SK-N-SH (cell line): ENCODE data around the gene KCNJ10. TPM values are rescaled to one million over a fixed set of nuclear protein-coding genes. Genes with fewer than 3 reads are reported as not detected.

Experiments used
- CTCF ChIA-PET: fragments of 300-600, 350-600 bp; formaldehyde crosslinking; extraction: SDS; loops from one replicate; lab custom pipeline; 2021; lab: Yijun Ruan, JAX
- POLR2A ChIA-PET: fragments of 350-600 bp; sonication (Branson Sonifier 250); formaldehyde crosslinking; extraction: SDS; loops from one replicate; lab custom pipeline; 2020; ENCODE audit warnings: antibody characterized with exemption, inconsistent platforms; lab: Yijun Ruan, JAX
- DNase-seq: peaks from one replicate; pipeline ENCODE4 v3.0.0; 2012
- H2AFZ ChIP-seq: fragments of 200-600 bp; sonication (generic); 2 replicates; pipeline ENCODE4 v1.8.1; 2016; ENCODE audit warnings: antibody characterized with exemption, mild to moderate bottlenecking, low read depth
- H3F3A ChIP-seq: fragments of 200-600 bp; sonication (generic); replicated peaks from 2 replicates; pipeline ENCODE3; 2016; ENCODE audit warnings: antibody characterized with exemption, mild to moderate bottlenecking; ENCODE audit not compliant: insufficient read depth
- H3K27ac ChIP-seq, 2 experiments: fragments of 200-500 bp in 1 of 2; fragments of 200-600 bp in 1 of 2; sonication (Bioruptor generic) in 1 of 2; sonication (generic), shearing (Covaris generic) in 1 of 2; 2 replicates each; pipeline versions ENCODE4 v1.5.1 to v1.6.1; 2014 to 2016; ENCODE audit warnings: low read depth in 2 of 2, inconsistent platforms in 1 of 2, low read length in 1 of 2, mild to moderate bottlenecking in 1 of 2, mixed read lengths in 1 of 2
- H3K27me3 ChIP-seq: fragments of 200-600 bp; sonication (generic), shearing (Covaris generic); 2 replicates; pipeline ENCODE4 v1.6.1; 2016; ENCODE audit warnings: mixed run types; ENCODE audit not compliant: insufficient read depth
- H3K36me3 ChIP-seq, 2 experiments: fragments of 200-500 bp in 1 of 2; fragments of 200-600 bp in 1 of 2; sonication (Bioruptor generic) in 1 of 2; sonication (generic) in 1 of 2; replicated peaks in 1 of 2; 2 replicates each; pipeline versions ENCODE3 to v1.5.1; 2014 to 2016; ENCODE audit warnings: low read length in 1 of 2, mild to moderate bottlenecking in 1 of 2; ENCODE audit not compliant: insufficient read depth in 2 of 2, control insufficient read depth in 1 of 2
- H3K4me1 ChIP-seq, 2 experiments: fragments of 200-500 bp in 1 of 2; fragments of 200-600 bp in 1 of 2; sonication (Bioruptor generic) in 1 of 2; sonication (generic), shearing (Covaris generic) in 1 of 2; 2 replicates each; pipeline versions ENCODE4 v1.5.1 to v1.6.1; 2014 to 2016; ENCODE audit warnings: low read depth in 1 of 2, low read length in 1 of 2, mixed run types in 1 of 2; ENCODE audit not compliant: insufficient read depth in 2 of 2, control insufficient read depth in 1 of 2
- H3K4me2 ChIP-seq: fragments of 200-600 bp; sonication (generic), shearing (Covaris generic); 2 replicates; pipeline ENCODE4 v1.6.1; 2017; ENCODE audit warnings: mixed run types
- H3K4me3 ChIP-seq, 2 experiments: fragments of 200-500 bp in 1 of 2; fragments of 200-600 bp in 1 of 2; sonication (Bioruptor generic) in 1 of 2; sonication (generic), shearing (Covaris generic) in 1 of 2; 2 replicates each; pipeline versions ENCODE4 v1.5.1 to v1.8.1; 2014 to 2016; ENCODE audit warnings: low read depth in 2 of 2, inconsistent platforms in 1 of 2, low read length in 1 of 2, mild to moderate bottlenecking in 1 of 2, mixed read lengths in 1 of 2, moderate library complexity in 1 of 2
- H3K79me2 ChIP-seq: fragments of 200-600 bp; sonication (generic); 2 replicates; pipeline ENCODE4 v1.8.1; 2017; ENCODE audit warnings: mild to moderate bottlenecking; ENCODE audit not compliant: insufficient read depth
- H3K9ac ChIP-seq: fragments of 200-600 bp; sonication (generic); 2 replicates; pipeline ENCODE4 v1.6.1; 2017; ENCODE audit warnings: mixed run types
- H3K9me2 ChIP-seq: fragments of 200-600 bp; sonication (generic); 2 replicates; pipeline ENCODE4 v1.6.1; 2017; ENCODE audit warnings: mixed run types
- H3K9me3 ChIP-seq: fragments of 200-600 bp; sonication (generic); 2 replicates; pipeline ENCODE4 v1.6.1; 2017; ENCODE audit warnings: mixed run types, mild to moderate bottlenecking, moderate library complexity
- H4K20me1 ChIP-seq: fragments of 200-600 bp; sonication (generic); 2 replicates; pipeline ENCODE4 v1.6.1; 2017; ENCODE audit warnings: mild to moderate bottlenecking, mixed run types; ENCODE audit not compliant: insufficient read depth
- CTCF ChIP-seq: fragments of 200-600 bp; sonication (generic); IDR thresholded peaks from 2 replicates; pipeline ENCODE4 v1.6.1; 2017; ENCODE audit warnings: antibody characterized with exemption, mild to moderate bottlenecking, moderate library complexity
- ELF1 ChIP-seq: IDR thresholded peaks from 2 replicates; pipeline ENCODE4 v1.4.0; 2012
- FOSL2 ChIP-seq: IDR thresholded peaks from 2 replicates; pipeline ENCODE4 v1.4.0; 2012; ENCODE audit warnings: low read depth, mild to moderate bottlenecking, moderate library complexity, borderline replicate concordance
- FOXJ3 ChIP-seq: sonication (generic); formaldehyde crosslinking; IDR thresholded peaks from 2 replicates; pipeline ENCODE4 v1.5.1; 2020; ENCODE audit warnings: mild to moderate bottlenecking, missing genetic modification reagents
- MXI1 ChIP-seq: IDR thresholded peaks from 2 replicates; pipeline ENCODE4 v1.6.1; 2012; ENCODE audit warnings: mild to moderate bottlenecking, low read depth, low read length, improper control_type of control experiment
- NRF1 ChIP-seq: IDR thresholded peaks from 2 replicates; pipeline ENCODE4 v1.6.1; 2012; ENCODE audit warnings: low read depth, mild to moderate bottlenecking, low read length
- PBX3 ChIP-seq: IDR thresholded peaks from 2 replicates; pipeline ENCODE4; 2012
- POLR2AphosphoS5 ChIP-seq: IDR thresholded peaks from 2 replicates; pipeline ENCODE4 v1.6.1; 2012; ENCODE audit warnings: low read depth, low read length
- RCOR1 ChIP-seq: fragments of 150-350 bp; IDR thresholded peaks from 2 replicates; pipeline ENCODE4 v1.6.1; 2017; ENCODE audit warnings: antibody characterized with exemption, low read length
- RFX5 ChIP-seq: IDR thresholded peaks from 2 replicates; pipeline ENCODE4 v1.6.1; 2012; ENCODE audit warnings: mild to moderate bottlenecking, improper control_type of control experiment, low read length
- RXRA ChIP-seq: IDR thresholded peaks from 2 replicates; pipeline ENCODE4 v1.4.0; 2012; ENCODE audit warnings: low read depth, mild to moderate bottlenecking, borderline replicate concordance
- SIN3A ChIP-seq: IDR thresholded peaks from 2 replicates; pipeline ENCODE4 v1.6.1; 2012; ENCODE audit warnings: low read depth, mild to moderate bottlenecking, low read length, moderate library complexity, borderline replicate concordance
- SMC3 ChIP-seq: IDR thresholded peaks from 2 replicates; pipeline ENCODE4 v1.6.1; 2012; ENCODE audit warnings: low read depth, low read length, improper control_type of control experiment
- TAF1 ChIP-seq: IDR thresholded peaks from 2 replicates; pipeline ENCODE4 v1.6.1; 2012; ENCODE audit warnings: low read depth, mild to moderate bottlenecking, low read length, moderate library complexity, borderline replicate concordance
- USF2 ChIP-seq: fragments of 150-350 bp; IDR thresholded peaks from 2 replicates; pipeline ENCODE4 v1.6.1; 2017; ENCODE audit warnings: antibody characterized with exemption, low read length, low read depth, borderline replicate concordance
- YY1 ChIP-seq: IDR thresholded peaks from 2 replicates; pipeline ENCODE4 v1.4.0; 2012; ENCODE audit warnings: low read depth, mild to moderate bottlenecking
- WGBS: methylation state at CpG from one replicate; pipeline ENCODE4 v1.1.6; 2017; ENCODE audit warnings: low lambda C conversion rate; 5-methylcytosine and 5-hydroxymethylcytosine counted together
- polyA plus RNA-seq, 3 experiments: library from polyadenylated mRNA; depleted of rRNA; stranded (reverse); fragments of >200 nt; gene quantifications; 2 replicates each; pipeline ENCODE4 v1.2.3, GENCODE V29; 2012
- TF ChIP-seq, protein P1 (sequence below): IDR thresholded peaks from 2 replicates; pipeline ENCODE4 v1.4.0; 2012; ENCODE audit warnings: low read depth
- TF ChIP-seq, protein P2 (sequence below): IDR thresholded peaks from 2 replicates; pipeline ENCODE4 v1.4.0; 2012; ENCODE audit warnings: low read depth, borderline replicate concordance

KCNJ10 gene
- polyA plus RNA-seq, 1 of the 3 experiments (the other 2 are of a cell fraction), result not detected

- TF ChIP-seq SMC3 (no peak), SIN3A (no peak), USF2 (no peak), PBX3 (no peak)
Measured at GRCh38 chr1:160116283-160117147, 46.6 kb upstream of the KCNJ10 start (continued).

DNA sequence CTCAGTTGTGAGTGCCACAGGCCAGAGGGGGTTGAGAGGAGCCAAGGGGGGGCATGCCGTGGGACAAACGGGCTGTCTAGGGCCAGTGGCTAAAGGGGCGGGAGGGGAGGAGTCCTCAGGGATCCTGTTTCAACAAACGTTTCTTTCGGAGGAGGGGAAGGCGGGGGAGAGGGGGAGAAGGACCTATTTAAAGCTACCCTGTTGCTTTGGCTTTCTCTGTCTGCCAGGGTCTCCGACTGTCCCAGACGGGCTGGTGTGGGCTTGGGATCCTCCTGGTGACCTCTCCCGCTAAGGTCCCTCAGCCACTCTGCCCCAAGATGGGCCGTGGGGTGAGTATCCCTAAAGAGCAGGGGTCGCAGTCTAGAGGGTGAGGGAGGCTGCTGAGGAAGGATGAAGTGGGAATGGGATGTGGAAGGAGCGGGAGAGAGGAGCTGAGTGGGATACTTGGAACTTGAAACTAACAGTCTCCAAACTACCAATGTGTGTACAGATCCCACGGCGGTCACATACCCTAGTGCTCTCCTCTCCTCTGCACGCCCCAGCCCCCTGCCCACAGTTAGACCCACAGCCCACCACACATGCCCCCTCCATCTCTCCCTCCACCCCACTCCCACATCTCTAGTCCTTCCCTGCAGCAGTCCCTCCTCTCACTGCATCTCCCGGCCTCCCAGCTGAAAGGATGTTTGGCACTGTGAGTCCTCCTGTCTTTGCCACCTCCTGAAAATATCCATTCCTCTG is 45.8 kb upstream of the KCNJ10 start, which contains the start of gene ATP1A2:
Gene ATP1A2 (plus strand): TSS at position 215 of the 738 bp plus-strand sequence. CDS start 103 bp downstream, at position 318.
- no peak for DNase-seq
- Histone ChIP-seq H3K36me3 (no peaks in the 10 kb centered on the region), H3K9me2 (no peaks in the 10 kb centered on the region), H3K9ac (no peak within 1 kb of the TSS), H3K4me2 (no peak within 1 kb of the TSS), H3K79me2 (no peaks in the 10 kb centered on the region), H3K27ac (no peak within 1 kb of the TSS), H4K20me1 (no peaks in the 10 kb centered on the region), H2AFZ (no peak within 1 kb of the TSS), H3F3A (no peaks in the 10 kb centered on the region), H3K27me3 (peaks cover 11% of the 10 kb centered on the region; the same call in 1 of the 2 replicates), H3K4me3 (no peak within 1 kb of the TSS), H3K9me3 (no peaks in the 10 kb centered on the region), H3K4me1 (no peaks in the 10 kb centered on the region)
- ChIA-PET POLR2A (no interaction called here), CTCF (interaction anchor here (0.9 to 4.0 kb wide), 2 partner anchors 14 to 175 kb away, joined by 3 to 18 read pairs; no protein-coding TSS in a partner anchor)
- TF ChIP-seq RXRA (no peak), RFX5 (no peak), SMC3 (no peak), MXI1 (no peak), SIN3A (no peak), RCOR1 (no peak), ELF1 (no peak), FOSL2 (no peak), YY1 (no peak), CTCF (no peak), NRF1 (no peak), POLR2AphosphoS5 (no peak), TAF1 (no peak), FOXJ3 (CRISPR knock-in tag) (no peak), USF2 (no peak)
- TF ChIP-seq, protein P1, sequence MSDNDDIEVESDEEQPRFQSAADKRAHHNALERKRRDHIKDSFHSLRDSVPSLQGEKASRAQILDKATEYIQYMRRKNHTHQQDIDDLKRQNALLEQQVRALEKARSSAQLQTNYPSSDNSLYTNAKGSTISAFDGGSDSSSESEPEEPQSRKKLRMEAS, result no peak
- TF ChIP-seq, protein P2, sequence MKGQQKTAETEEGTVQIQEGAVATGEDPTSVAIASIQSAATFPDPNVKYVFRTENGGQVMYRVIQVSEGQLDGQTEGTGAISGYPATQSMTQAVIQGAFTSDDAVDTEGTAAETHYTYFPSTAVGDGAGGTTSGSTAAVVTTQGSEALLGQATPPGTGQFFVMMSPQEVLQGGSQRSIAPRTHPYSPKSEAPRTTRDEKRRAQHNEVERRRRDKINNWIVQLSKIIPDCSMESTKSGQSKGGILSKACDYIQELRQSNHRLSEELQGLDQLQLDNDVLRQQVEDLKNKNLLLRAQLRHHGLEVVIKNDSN, result no peak
- WGBS, result 43% methylated on average over 15 of the region's 16 CpGs
